HepG2 (cell line): ENCODE measurements around the gene TXN. TPM values are rescaled to one million over a fixed set of nuclear protein-coding genes. Genes with fewer than 3 reads are reported as not detected.

Experiments used
- EZH2 ChIP-seq: conservative IDR thresholded peaks from 2 replicates; pipeline ENCODE4 v1.6.1; 2012; ENCODE audit warnings: mild to moderate bottlenecking, low read depth, low read length, moderate library complexity
- FOSL2 ChIP-seq: sonication (generic); formaldehyde crosslinking; IDR thresholded peaks from 2 replicates; pipeline ENCODE4 v1.4.0; 2020; ENCODE audit warnings: missing genetic modification reagents
- GPBP1L1 ChIP-seq: sonication (generic); formaldehyde crosslinking; IDR thresholded peaks from 2 replicates; pipeline ENCODE4 v1.5.0; 2020; ENCODE audit warnings: mild to moderate bottlenecking, missing genetic modification reagents
- HOXA3 ChIP-seq: sonication (generic); formaldehyde crosslinking; IDR thresholded peaks from 2 replicates; pipeline ENCODE4 v1.5.0; 2020; ENCODE audit warnings: missing genetic modification reagents
- MXI1 ChIP-seq: IDR thresholded peaks from 3 replicates; pipeline ENCODE4 v1.6.1; 2012; ENCODE audit warnings: low read depth, low read length, inconsistent platforms, borderline replicate concordance
- PHF21A ChIP-seq: sonication (generic); formaldehyde crosslinking; IDR thresholded peaks from 2 replicates; pipeline ENCODE4 v1.5.0; 2020; ENCODE audit warnings: mild to moderate bottlenecking, missing genetic modification reagents
- PRPF4 ChIP-seq: fragments of 200-400 bp; formaldehyde crosslinking; IDR thresholded peaks from 2 replicates; pipeline ENCODE4 v1.6.1; 2016; ENCODE audit warnings: low read length, low read depth; ENCODE audit not compliant: poor library complexity, severe bottlenecking
- ZBTB25 ChIP-seq: IDR thresholded peaks from 2 replicates; pipeline ENCODE4 v1.6.1; 2018; ENCODE audit warnings: missing genetic modification reagents
- ZBTB26 ChIP-seq: IDR thresholded peaks from 2 replicates; pipeline ENCODE4 v1.6.1; 2016; ENCODE audit warnings: missing compliant biosample characterization, missing genetic modification reagents, borderline replicate concordance
- ZBTB44 ChIP-seq: sonication (generic); formaldehyde crosslinking; IDR thresholded peaks from 2 replicates; pipeline ENCODE4 v1.4.0; 2020; ENCODE audit warnings: missing genetic modification reagents
- ZKSCAN8 ChIP-seq: IDR thresholded peaks from 2 replicates; pipeline ENCODE4 v1.6.1; 2016; ENCODE audit warnings: borderline replicate concordance, missing genetic modification reagents, missing compliant biosample characterization
- ZNF207 ChIP-seq: fragments of 450-650 bp; IDR thresholded peaks from 2 replicates; pipeline ENCODE4 v1.6.1; 2016; ENCODE audit warnings: antibody characterized with exemption, borderline replicate concordance
- ZNF326 ChIP-seq: sonication (generic); formaldehyde crosslinking; IDR thresholded peaks from 2 replicates; pipeline ENCODE4 v1.4.0; 2020; ENCODE audit warnings: missing genetic modification reagents, borderline replicate concordance
- ZNF337 ChIP-seq: sonication (generic); formaldehyde crosslinking; IDR thresholded peaks from 2 replicates; pipeline ENCODE4 v1.5.1; 2020; ENCODE audit warnings: missing genetic modification reagents, low read depth, mild to moderate bottlenecking, borderline replicate concordance
- ZNF543 ChIP-seq: sonication (generic); formaldehyde crosslinking; IDR thresholded peaks from 2 replicates; pipeline ENCODE4 v1.4.0; 2020; ENCODE audit warnings: mild to moderate bottlenecking, missing genetic modification reagents
- ZNF558 ChIP-seq: sonication (generic); formaldehyde crosslinking; IDR thresholded peaks from 2 replicates; pipeline ENCODE4 v1.9.0; 2022; ENCODE audit warnings: mild to moderate bottlenecking, missing genetic modification reagents, borderline replicate concordance
- polyA plus RNA-seq, 8 experiments: library from polyadenylated mRNA; depleted of rRNA in 3 of 8; stranded (reverse) in 7 of 8; unstranded in 1 of 8; fragments of >200 nt; fragmentation: Illumina TruSeq in 4 of 8; extraction: Trizol in 4 of 8; gene quantifications; 2 replicates each; pipeline versions ENCODE4 v1.2.1 to v1.2.3, GENCODE V29; 2011 to 2016; ENCODE audit warnings: low read depth in 4 of 8, missing spikeins in 1 of 8, mixed read lengths in 1 of 8; ENCODE audit not compliant: insufficient read depth in 1 of 8
- total RNA-seq, 5 experiments: library from RNA; depleted of rRNA; stranded (reverse); fragments of >200 nt; fragmentation: Illumina TruSeq; extraction: Trizol; gene quantifications; 2 replicates each; pipeline ENCODE4 v1.2.3, GENCODE V29; 2016; ENCODE audit warnings: low read depth in 1 of 5
- TF ChIP-seq, protein P1 (sequence below): IDR thresholded peaks from 2 replicates; pipeline ENCODE4 v1.4.0; 2020; ENCODE audit warnings: mild to moderate bottlenecking, missing genetic modification reagents
- TF ChIP-seq, protein P2 (sequence below): sonication (generic); formaldehyde crosslinking; IDR thresholded peaks from 2 replicates; pipeline ENCODE4 v1.4.0; 2020; ENCODE audit warnings: missing genetic modification reagents

Gene TXN
- total and polyA plus RNA-seq, 2 of the 13 experiments (the other 11 are each of a cell fraction or from before 2014, with no cell fraction given) = 364 to 470 TPM

DNA sequence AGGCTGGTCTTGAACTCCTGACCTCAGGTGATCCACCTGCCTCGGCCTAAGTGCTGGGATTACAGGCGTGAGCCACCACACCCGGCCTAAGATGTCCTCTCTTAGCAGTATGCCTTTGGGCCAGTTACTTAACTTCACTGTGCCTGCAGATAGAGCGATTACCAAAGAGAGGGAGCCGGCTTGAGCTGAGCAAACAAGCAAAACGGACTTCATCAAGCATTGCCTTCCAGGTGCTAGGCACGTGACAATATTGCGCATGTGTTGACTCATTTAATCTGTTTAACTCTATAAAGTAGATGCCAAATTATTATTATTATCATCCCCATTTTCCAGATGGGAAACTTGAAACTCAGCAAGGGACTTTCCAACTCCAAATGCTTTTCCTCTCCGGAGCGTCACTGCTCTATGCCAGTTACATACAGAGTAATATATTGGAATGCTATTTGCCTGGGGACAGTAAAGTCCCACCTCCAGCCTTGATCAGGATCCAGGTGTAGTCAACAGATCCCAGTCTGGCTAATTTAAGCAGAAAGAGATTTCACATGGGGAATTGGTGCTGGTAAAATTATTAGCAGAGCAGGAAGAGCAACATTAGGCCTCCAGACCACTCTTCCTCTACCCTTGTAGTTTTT lies 42.8 kb downstream of the TXN start (continued):
- TF ChIP-seq ZNF543 = no peak
- no peak for TF ChIP-seq ZBTB44 (CRISPR knock-in tag)
- no peak for TF ChIP-seq EZH2
- no peak for TF ChIP-seq ZNF558 (CRISPR knock-in tag)
- TF ChIP-seq FOSL2 (CRISPR knock-in tag) = peak; percentile 84
- TF ChIP-seq MXI1 = no peak
- TF ChIP-seq, protein P1, sequence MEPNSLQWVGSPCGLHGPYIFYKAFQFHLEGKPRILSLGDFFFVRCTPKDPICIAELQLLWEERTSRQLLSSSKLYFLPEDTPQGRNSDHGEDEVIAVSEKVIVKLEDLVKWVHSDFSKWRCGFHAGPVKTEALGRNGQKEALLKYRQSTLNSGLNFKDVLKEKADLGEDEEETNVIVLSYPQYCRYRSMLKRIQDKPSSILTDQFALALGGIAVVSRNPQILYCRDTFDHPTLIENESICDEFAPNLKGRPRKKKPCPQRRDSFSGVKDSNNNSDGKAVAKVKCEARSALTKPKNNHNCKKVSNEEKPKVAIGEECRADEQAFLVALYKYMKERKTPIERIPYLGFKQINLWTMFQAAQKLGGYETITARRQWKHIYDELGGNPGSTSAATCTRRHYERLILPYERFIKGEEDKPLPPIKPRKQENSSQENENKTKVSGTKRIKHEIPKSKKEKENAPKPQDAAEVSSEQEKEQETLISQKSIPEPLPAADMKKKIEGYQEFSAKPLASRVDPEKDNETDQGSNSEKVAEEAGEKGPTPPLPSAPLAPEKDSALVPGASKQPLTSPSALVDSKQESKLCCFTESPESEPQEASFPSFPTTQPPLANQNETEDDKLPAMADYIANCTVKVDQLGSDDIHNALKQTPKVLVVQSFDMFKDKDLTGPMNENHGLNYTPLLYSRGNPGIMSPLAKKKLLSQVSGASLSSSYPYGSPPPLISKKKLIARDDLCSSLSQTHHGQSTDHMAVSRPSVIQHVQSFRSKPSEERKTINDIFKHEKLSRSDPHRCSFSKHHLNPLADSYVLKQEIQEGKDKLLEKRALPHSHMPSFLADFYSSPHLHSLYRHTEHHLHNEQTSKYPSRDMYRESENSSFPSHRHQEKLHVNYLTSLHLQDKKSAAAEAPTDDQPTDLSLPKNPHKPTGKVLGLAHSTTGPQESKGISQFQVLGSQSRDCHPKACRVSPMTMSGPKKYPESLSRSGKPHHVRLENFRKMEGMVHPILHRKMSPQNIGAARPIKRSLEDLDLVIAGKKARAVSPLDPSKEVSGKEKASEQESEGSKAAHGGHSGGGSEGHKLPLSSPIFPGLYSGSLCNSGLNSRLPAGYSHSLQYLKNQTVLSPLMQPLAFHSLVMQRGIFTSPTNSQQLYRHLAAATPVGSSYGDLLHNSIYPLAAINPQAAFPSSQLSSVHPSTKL = peak; percentile 66
- no peak for TF ChIP-seq ZBTB26 (CRISPR knock-in tag)
- TF ChIP-seq ZNF337 (CRISPR knock-in tag) = no peak
- TF ChIP-seq ZNF326 (CRISPR knock-in tag) = no peak
- no peak for TF ChIP-seq PRPF4
- peak; percentile 36; the same call in 1 of the 2 replicates for TF ChIP-seq HOXA3 (CRISPR knock-in tag)
- no peak for TF ChIP-seq ZNF207
- 0 out of 2 replicates have a peak, but pooled peaks have one; percentile 45 for TF ChIP-seq ZKSCAN8 (CRISPR knock-in tag)
- TF ChIP-seq, protein P2, sequence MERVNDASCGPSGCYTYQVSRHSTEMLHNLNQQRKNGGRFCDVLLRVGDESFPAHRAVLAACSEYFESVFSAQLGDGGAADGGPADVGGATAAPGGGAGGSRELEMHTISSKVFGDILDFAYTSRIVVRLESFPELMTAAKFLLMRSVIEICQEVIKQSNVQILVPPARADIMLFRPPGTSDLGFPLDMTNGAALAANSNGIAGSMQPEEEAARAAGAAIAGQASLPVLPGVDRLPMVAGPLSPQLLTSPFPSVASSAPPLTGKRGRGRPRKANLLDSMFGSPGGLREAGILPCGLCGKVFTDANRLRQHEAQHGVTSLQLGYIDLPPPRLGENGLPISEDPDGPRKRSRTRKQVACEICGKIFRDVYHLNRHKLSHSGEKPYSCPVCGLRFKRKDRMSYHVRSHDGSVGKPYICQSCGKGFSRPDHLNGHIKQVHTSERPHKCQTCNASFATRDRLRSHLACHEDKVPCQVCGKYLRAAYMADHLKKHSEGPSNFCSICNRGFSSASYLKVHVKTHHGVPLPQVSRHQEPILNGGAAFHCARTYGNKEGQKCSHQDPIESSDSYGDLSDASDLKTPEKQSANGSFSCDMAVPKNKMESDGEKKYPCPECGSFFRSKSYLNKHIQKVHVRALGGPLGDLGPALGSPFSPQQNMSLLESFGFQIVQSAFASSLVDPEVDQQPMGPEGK (CRISPR knock-in tag) = peak; percentile 21; the same call in 1 of the 2 replicates
- TF ChIP-seq ZBTB25 (CRISPR knock-in tag) = peak; percentile 70; the same call in 1 of the 2 replicates
- TF ChIP-seq PHF21A (CRISPR knock-in tag) = peak; percentile 54; the same call in 1 of the 2 replicates
- TF ChIP-seq GPBP1L1 (CRISPR knock-in tag) = no peak
